ENCODE data around the gene ZIC3.

DNA sequence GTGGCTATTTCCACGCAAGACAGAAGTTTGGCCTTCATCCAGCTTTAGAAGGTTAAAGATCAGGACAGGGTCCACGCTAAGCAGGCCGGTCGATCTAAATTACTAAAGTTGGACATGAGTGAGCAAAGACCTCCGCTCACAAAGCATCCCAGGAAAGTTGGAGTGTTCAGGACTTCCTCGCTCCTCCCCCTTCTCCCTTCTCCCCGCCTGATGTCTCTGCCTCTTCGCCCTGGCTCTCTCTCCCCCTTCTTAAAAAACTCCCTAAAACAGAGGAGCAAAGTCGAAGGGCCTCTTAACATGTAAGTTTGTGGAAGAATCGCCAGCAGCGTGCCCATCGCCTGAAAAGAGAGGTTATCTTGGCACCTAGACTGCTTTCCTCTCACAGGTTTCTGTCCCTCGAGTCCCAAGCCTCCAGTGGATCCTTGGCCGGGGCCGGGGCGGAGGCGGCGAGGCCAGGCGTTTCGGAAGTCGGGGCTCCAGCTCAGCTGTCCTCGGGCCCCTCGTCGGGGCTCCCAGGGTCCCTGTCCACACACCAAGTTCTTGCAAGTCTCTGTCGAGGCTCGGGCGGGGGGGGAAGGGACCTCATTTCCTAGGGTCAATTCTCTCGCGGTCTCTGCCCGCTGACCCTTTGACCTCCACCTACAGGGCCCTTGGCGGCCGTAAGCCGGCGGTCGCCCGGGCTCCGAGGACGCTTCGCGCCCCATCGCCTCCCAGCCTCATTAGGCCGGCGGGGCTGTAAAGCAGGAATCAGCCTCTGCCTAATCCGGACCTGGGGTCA is 7.6 kb downstream of the ZIC3 start:
- TF ChIP-seq OSR1 (CRISPR knock-in tag; IDR thresholded peaks at IDR 0.05) (no peak), RARB (CRISPR knock-in tag; IDR thresholded peaks at IDR 0.05) (no peak), ARNTL (CRISPR knock-in tag; IDR thresholded peaks at IDR 0.05; ENCODE audit: borderline replicate concordance, low read depth) (no peak), PATZ1 (CRISPR knock-in tag; IDR thresholded peaks at IDR 0.05; ENCODE audit: borderline replicate concordance) (no peak), TCF4 (CRISPR knock-in tag; IDR thresholded peaks at IDR 0.05; ENCODE audit: borderline replicate concordance) (no peak)
- TF ChIP-seq, protein P1, sequence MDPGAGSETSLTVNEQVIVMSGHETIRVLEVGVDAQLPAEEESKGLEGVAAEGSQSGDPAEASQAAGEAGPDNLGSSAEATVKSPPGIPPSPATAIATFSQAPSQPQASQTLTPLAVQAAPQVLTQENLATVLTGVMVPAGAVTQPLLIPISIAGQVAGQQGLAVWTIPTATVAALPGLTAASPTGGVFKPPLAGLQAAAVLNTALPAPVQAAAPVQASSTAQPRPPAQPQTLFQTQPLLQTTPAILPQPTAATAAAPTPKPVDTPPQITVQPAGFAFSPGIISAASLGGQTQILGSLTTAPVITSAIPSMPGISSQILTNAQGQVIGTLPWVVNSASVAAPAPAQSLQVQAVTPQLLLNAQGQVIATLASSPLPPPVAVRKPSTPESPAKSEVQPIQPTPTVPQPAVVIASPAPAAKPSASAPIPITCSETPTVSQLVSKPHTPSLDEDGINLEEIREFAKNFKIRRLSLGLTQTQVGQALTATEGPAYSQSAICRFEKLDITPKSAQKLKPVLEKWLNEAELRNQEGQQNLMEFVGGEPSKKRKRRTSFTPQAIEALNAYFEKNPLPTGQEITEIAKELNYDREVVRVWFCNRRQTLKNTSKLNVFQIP (CRISPR knock-in tag; IDR thresholded peaks at IDR 0.05; ENCODE audit: borderline replicate concordance, low read depth): no peak

All from SK-N-SH treated with all-trans-retinoic acid at 6 μM for 48 hours (cell line).